Measurements from ENCODE around the gene ZDHHC8. TPM values are rescaled to one million over a fixed set of nuclear protein-coding genes. Genes with fewer than 3 reads are reported as not detected.

ZDHHC8 gene
- total and polyA plus RNA-seq, 8 donors, result 20.0 to 51.8 (median 27.8) TPM

GRCh38 chr22:20143883-20144665 lies 12.5 kb downstream of the ZDHHC8 start:
- Histone ChIP-seq H3K9me3 (no peaks in the 10 kb centered on the region), H3K27ac (no peak overlapping the region), H3K27me3 (no peaks in the 10 kb centered on the region), H3K4me1 (no peaks in the 10 kb centered on the region), H3K36me3 (no peaks in the 10 kb centered on the region), H3K4me3 (no peak overlapping the region)
- no peak for FAIRE-seq
- 85 to 90% methylated on average over 19 of the region's 19 CpGs for WGBS, 2 donors
- no peak for TF ChIP-seq CTCF (IDR thresholded peaks at IDR 0.05)
- no peak for ATAC-seq
- intact Hi-C loops (cut with DNase I), result loop anchor here in 1 of 3 donors (10.0 kb wide), 1 partner anchor 111 kb away; no protein-coding TSS in a partner anchor
- no peak for DNase-seq

- Histone ChIP-seq H3K4me1 (no peaks in the 10 kb centered on the region), H3K4me3 (no peak overlapping the region), H3K36me3 (no peaks in the 10 kb centered on the region), H3K9me3 (no peaks in the 10 kb centered on the region), H3K27me3 (no peaks in the 10 kb centered on the region), H3K27ac (no peak overlapping the region)
- intact Hi-C loops (cut with DNase I), result loop anchor here in 1 of 3 donors (10.0 kb wide), 1 partner anchor 109 kb away; no protein-coding TSS in a partner anchor
- WGBS, 2 donors, result 89 to 90% methylated on average over 21 to 22 of the region's 22 CpGs
- TF ChIP-seq CTCF (IDR thresholded peaks at IDR 0.05), result no peak
- FAIRE-seq (no peak), ATAC-seq (no peak), DNase-seq (no peak)
These were observed 13.7 kb downstream of the ZDHHC8 start for GRCh38 chr22:20145206-20145831.

- H3K4me3 ChIP-seq, result no peak overlapping the region
- DNase-seq, result no peak
- TF ChIP-seq CTCF (IDR thresholded peaks at IDR 0.05), result no peak
- no peaks in the 10 kb centered on the region for H3K36me3 ChIP-seq
- H3K27ac ChIP-seq, result no peak overlapping the region
- intact Hi-C loops (cut with DNase I), result loop anchor here in 1 of 3 donors (10.0 kb wide), 1 partner anchor 109 kb away; no protein-coding TSS in a partner anchor
- WGBS, 2 donors, result 93 to 95% methylated on average over 18 to 21 of the region's 21 CpGs
- H3K4me1 ChIP-seq, result no peaks in the 10 kb centered on the region
- H3K9me3 ChIP-seq, result no peaks in the 10 kb centered on the region
- FAIRE-seq, result no peak
- H3K27me3 ChIP-seq, result no peaks in the 10 kb centered on the region
- ATAC-seq, result no peak
These were observed 14.2 kb downstream of the ZDHHC8 start for GRCh38 chr22:20145832-20146223.

GRCh38 chr22:20146777-20147176 lies 15.2 kb downstream of the ZDHHC8 start:
- no peaks in the 10 kb centered on the region for H3K4me1 ChIP-seq
- no peak overlapping the region for H3K4me3 ChIP-seq
- WGBS, 2 donors, result 79 to 80% methylated on average over 19 to 22 of the region's 22 CpGs
- no peak for ATAC-seq
- no peaks in the 10 kb centered on the region for H3K9me3 ChIP-seq
- DNase-seq, result no peak
- H3K27ac ChIP-seq, result no peak overlapping the region
- FAIRE-seq, result no peak
- no peak for TF ChIP-seq CTCF (IDR thresholded peaks at IDR 0.05)
- H3K27me3 ChIP-seq, result no peaks in the 10 kb centered on the region
- no peaks in the 10 kb centered on the region for H3K36me3 ChIP-seq
- intact Hi-C loops (cut with DNase I), result loop anchor here in 1 of 3 donors (10.0 kb wide), 1 partner anchor 108 kb away; no protein-coding TSS in a partner anchor

Measured in pancreas (tissue), 10 donors.